Kidney capillary endothelial cell (primary cell): ENCODE results near the gene LRFN3.
"Not testable (repeated sequence)": the region's sequence is repeated elsewhere in the genome, so short reads cannot be mapped to it uniquely, and the experiment has no call there.

Experiments
- DNase-seq: peaks from one replicate; pipeline ENCODE4 v3.0.0-alpha.2; 2018; ENCODE audit warnings: low spot score

Gene LRFN3

DNA sequence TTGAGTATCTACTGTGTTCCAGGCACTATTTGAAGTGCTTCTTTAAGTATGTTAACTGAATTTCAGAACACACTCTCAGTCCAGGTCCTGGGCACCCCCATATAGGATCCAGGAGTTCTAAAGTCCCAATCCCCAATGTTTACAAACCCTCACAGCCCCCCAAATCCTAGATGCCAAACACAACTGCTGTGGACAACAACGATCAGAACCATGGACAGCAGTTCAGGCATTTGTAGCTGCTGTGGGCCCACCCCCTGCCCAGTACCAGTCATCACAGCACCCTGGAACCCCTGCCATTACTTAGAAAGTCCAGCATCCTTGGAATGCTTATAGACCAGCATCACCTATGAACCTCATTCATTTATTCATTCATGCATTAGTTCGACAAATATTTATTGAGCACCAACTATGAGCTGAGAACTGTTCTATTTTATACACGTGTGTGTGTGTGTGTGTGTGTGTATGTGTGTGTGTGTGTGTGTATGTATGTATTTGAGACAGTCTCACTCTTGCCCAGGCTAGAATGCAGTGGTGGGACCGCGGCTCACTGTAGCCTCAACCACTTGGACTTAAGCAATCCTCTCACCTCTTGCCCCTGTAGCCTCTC lies 39.5 kb downstream of the LRFN3 start:
- no peak for DNase-seq

DNA sequence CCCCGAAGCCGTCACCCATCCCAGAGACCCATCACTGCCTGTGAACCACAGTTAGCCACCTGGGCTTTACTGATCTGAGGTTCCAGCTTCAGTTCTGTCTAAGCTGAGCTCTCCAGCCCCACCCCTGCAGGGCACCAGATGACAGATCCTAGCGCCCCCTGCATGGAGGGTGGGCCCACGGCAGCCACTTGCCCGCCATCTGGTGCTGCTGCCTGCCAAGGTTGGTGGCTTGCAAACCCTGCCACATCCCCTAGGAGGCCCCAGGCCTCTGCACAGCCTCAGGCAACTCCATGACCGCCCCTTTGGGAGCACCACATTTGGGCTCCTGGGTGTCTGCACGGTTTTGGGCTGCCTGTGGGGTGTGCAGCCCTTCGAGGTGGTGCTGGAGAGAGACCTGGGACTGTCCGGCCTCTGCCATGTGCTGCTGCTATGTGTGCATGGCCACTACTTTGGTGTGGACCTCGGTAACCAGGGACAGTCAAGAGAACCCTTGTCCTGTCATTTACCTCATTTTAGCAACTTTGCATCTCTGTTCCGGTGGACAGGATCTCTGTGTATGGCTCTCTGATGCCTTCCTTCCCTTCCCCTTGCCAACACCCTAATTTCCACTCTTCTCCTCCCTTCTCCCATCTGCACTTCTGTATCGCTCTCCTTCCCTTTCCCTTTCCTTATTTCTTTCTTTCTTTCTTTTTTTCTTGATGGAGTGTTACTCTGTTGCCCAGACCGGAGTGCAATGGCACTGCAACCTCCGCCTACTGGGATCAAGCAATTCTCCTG lies 41.5 kb downstream of the LRFN3 start:
- no peak for DNase-seq

DNA sequence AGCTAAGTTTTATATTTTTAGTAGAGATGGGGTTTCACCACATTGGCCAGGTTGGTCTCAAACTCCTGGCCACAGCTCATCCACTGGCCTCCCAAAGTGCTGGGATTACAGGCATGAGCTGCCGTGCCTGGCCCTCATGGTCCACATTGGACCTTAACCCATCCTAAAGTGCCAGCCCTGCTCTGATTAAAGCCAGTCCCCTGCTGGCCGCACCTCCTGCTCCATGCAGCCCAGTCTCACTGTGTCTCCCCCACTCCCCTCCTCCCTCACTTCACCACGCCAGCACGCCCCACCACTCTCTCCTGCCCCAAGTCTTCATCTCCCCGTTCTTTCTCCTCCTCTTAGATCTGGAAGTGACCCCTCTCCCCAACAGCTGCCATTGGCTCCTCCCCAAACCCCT lies 42.1 kb downstream of the LRFN3 start:
- DNase-seq: no peak

DNA sequence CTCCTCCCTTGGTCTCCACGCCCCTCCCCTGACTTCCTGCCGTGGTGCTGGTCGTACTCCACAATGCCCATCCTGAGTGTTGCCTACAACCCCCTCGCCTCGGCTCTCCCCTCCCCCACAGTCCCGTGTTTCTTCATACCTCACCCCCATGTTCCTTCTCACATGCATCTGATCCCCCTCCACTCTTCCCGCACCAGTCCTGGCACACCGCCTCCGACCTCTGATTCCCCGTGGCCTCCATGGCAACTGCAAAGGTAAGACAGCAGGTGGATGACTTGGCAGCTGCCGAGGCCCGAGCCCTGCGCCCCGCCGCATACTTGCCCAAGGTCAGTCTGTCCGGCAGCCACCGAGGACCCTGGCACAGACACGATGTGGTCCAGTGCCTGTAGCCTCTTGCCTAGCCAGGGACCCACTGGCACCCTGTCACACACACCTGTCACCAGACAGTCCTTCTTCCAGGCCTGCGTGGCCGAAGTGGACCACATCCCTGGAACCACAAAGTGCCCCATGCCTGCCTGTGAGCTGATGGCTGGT lies 42.7 kb downstream of the LRFN3 start:
- no peak for DNase-seq

DNA sequence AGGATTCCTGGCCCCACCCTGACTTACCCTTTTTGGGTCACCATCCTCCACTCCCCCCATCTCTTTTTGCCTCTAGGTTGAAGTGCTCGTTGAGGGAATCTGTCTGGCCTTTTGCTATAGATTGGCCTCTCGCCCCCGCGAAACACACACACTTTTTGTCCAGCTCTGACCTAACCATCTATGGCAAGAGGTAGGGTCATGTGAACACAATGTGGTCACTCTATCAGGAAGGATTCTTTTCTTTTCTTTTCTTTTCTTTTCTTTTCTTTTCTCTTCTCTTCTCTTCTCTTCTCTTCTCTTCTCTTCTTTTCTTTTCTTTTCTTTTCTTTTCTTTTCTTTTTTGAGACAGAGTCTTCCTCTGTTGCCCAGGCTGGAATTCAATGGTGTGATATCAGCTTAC lies 44.8 kb downstream of the LRFN3 start:
- not testable (repeated sequence) for DNase-seq

DNA sequence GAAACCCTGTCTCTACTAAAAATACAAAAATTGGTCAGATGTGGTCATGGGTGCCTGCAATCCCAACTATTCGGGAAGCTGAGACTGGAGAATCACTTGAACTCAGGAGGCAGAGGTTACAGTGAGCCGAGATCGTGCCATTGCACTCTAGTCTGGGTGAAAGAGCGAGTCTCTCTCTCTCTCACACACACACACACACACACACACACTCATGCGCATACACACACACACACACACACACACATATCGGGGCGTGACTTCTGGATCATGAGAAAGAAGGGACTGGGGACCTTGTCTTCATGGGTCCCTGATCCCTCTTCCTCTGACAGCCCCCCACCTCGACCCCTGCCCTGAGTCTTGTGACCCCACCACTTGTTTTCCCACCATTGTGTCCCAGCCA lies 47.0 kb downstream of the LRFN3 start:
- DNase-seq: no peak

DNA sequence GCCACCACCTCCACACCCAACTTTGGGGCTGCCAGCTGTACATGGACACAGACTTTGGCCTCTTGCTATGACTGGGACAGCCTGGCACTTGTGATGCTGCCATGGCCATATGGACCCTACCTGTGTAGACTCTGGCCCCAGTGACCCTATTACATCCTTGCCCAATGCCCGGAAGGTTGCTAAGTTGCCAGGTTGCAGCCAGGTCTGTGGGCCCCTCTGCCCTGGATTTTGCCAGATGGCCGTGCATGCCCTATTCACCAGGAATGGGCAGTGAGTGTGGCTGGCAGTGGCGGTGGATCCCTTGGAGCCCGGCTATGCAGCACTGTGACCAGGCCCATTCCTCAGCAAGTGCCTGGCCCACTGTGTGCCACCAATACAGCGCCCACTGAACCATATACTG lies 49.9 kb downstream of the LRFN3 start:
- DNase-seq: no peak

DNA sequence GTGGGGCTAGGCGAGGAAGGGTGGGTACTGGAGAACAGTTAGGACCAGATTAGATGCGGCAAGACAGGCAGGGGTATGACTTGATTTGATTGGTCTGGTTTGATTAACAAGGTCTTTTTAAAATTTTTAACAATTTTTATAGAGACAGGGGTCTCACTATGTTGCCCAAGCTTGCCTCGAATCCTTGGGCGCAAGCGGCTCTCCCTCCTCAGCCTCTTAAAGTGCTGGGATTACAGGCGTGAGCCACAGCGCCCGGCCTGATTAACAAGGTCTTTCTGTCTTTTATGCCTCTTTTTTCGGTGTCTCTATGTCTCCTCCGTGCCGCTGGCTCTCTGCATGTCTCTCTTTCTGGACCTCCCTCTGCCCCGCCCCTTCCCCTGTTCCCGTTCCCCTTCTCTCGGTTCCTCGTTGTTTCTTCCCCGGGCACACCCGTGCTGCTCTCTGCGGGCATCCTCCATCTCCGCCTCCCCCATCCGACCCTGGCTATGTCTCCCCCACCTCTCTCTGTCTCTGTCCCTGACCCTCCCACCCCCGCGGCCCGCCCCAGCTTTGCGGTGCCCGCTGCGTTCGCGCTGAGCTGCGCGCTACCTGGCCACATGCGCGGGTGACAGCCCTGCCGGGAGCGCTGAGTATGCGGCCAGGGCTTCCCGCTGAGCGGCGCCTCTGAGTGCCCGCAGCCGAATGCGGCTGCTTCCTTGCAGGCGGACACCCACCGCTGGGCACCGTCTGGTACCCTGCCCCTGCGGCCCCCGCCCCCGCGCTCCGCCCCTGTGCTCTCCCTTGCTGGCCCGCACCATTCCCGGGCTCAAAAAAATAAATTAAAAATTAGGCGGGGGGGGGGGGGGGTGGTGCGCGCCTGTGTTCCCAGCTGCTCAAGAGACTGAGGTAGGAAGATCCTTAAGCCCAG lies 50.7 kb downstream of the LRFN3 start:
- no peak for DNase-seq

DNA sequence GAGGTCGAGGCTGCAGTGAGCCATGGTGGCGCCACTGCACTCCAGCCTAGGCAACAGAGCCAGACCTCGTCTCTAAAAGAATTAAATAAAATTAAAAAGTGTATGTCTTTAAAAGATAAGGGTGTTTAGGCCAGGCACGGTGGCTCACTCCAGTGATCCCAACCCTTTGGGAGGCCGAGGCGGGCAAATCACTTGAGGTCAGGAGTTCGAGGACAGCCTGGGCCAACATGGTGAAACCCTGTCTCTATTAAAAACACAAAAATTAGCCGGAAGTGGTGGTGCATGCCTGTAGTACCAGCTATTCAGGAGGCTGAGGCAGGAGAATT lies 51.4 kb downstream of the LRFN3 start:
- no peak for DNase-seq

DNA sequence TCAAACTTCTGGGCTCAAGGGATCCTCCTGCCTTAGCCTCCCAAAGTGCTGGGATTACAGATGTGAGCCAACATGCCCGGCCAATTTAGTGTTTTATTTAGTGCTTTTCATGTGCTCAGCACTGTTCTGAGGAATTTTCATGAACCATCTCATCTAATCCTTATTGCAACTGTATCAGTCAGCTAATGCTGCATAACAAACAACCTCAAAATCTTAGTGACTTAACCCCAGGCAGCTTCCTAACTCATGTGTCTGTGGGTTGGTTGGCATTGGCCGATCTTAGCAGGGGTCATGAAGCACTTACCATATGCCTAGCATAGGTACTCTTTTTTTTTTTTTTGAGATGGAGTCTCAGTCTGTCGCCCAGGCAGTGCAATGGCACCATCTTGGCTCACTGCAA lies 52.6 kb downstream of the LRFN3 start:
- DNase-seq: no peak

DNA sequence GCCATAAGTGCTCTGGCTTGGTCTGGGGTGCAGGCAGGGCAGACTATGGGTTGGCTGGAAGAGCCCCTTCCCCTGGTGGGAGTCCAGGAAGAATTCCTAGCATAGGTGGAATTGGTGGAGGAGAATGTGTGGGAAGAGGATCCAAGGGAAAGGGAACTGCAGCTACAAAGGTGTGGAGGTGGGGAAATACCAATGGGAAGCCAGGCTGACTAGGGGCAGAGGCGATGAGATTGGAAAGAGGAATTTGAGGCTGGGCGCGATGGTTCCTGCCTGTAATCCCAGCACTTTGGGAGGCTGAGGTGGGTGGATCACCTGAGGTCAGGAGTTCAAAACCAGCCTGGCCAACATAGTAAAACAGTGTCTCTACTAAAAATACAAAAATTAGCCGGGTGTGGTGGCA lies 54.0 kb downstream of the LRFN3 start:
- DNase-seq: no peak

DNA sequence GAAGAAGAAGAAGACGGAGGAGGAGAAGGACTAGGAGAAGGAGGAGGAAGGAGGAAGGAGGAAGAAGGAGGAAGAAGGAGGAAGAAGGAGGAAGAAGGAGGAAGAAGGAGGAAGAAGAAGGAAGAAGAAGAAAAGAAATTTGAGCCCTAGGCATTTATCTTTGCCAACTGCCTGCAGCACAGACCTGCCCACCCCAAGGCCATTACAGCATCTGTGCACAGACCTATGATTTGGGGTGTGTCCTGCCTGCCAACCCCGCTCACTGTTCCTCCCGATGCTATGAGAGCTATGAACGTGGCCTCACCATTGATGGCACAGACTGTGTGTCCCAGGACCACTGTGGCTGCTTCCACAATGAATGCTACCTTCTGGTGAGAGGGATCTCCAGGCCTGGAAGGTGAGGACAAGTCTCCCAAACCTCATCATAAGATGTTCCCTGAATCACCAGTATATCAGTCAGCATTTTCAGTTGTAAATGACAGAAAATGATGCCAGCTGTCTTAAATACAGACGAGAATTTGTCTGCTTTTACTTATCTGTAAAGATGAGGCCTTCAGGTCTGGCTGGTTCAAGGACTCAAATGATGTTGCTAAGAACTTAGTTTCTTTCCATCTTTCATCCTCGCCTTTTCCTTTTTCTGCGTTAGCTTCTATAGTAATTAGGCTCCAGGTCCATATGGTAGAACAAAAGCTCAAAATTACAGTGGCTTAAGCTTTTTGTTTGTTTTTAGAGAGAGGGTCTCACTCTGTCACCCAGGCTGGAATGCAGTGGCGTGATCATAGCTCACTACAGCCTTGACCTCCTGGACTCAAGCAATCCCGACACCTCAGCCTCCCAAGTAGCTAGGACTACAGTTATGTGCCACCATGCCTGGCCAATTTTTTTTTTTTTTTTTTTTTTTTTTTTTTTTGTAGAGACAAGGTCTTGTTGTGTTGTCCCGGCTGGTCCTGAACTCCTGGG lies 54.9 kb downstream of the LRFN3 start:
- no peak for DNase-seq

DNA sequence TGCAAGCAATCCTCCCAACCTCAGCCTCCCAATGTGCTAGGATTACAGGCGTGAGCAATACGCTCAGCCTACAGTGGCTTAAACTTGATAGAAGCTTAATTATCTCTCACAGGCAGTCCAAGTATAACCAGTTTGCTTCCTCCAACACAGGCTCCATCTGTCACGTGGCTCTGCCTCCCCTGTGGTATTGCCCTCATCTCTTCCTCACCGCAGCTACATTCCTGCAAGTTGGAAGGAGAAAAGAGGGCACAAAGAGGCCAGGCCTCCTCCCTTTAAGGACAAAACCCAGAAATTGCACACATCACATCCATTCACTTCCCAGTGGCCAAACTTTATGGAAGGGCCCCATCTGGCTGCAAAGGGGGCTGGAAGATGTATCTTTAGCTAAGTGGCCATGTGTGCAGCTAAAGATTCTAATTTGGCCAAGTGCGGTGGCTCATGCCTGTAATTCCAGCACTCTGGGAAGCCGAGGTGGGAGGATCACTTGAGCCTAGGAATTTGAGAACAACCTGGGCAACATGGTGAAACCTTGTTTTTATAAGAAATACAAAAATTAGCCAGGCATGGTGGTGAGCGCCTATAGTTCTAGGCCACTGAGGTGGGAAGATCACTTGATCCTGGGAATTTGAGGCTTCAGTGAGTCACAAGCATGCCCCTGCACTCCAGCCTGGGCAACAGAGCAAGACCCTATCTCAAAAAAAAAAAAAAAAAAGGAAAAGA lies 55.7 kb downstream of the LRFN3 start:
- no peak for DNase-seq

DNA sequence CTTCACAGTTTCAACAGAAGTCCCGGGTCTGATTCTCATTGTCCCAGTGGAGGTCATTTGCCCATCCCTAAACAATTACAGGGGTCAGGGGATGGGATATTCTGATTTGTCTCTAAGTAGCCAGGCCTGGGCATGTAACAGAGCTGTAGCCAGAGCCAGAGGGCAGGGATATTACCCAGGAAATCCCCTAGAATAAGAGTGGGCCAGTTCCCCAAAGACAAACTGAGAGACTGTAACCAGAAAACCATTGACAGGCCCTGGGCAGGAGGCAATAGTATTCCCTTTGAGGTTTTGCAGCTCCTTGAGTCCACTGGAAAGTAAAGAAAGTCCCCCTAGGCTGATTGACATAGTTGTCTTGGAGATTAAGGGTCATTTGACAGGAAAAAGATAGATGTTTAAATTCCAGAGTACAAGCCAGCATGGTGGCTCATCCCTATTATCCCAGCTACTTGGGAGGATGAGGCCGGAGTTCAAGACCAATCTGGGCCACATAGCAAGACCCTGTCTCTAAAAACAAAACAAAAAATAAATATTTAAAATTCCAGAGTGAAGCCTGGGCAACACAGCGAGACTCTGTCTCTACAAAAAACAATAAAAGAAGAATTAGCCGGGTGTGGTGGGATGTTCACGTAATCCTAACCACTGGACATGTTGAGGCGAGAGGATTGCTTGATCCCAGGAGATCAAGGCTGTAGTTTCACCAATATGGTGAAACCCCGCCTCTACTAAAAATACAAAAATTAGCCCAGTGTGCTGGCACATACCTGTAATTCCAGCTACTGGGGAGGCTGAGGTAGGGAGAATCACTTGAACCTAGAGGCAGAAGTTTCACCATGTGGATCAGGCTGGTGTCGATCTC lies 57.0 kb downstream of the LRFN3 start:
- no peak for DNase-seq

DNA sequence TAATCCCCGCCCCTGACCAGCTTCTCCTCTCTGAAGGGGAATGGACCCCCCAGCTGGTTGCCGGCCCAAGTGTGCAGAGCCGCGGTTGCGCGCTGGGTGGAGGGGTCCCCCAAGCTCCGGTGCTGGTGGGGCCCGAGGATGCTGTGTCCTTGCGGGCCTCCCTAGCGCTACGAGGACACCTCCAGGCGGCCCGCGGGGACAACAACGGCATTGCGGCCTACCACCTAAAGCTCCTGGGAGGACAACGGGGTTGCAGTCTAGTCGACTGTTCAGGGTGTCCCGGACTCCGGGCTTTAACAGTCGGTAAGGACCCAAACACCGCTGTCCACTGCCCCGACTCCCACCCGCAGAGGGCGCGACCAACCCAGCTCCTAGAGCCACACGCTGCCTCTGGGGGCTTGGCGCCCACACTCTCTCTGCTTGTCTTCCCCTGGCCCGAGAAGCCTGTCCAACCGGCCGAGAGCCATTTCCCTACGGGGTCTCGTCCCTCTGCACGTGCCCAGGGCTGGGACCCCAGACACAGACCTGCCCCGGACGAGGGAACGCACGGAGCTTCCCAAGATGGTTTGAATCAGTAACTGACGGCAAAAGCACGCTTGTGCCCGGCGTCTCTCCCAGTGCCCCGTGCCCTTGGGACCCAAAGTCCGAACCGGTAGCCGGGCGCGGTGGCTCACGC lies 57.9 kb downstream of the LRFN3 start:
- DNase-seq: no peak
